Retina (tissue), 1 donor: ENCODE data around the gene MARCO.
"Not testable (repeated sequence)": the region's sequence is repeated elsewhere in the genome, so short reads cannot be mapped to it uniquely, and the experiment has no call there.

Source experiments
- DNase-seq: peaks from one replicate; pipeline ENCODE4 v3.0.0-alpha.2; 2016

MARCO gene

GRCh38 chr2:119009110-119009509 lies 67.1 kb downstream of the MARCO start:
- DNase-seq = no peak

- DNase-seq = no peak
These were observed 68.3 kb downstream of the MARCO start for GRCh38 chr2:119010336-119010735.

- DNase-seq = peak; percentile 79
These were observed 69.3 kb downstream of the MARCO start for GRCh38 chr2:119011162-119011909.

- DNase-seq = no peak
These were observed 69.9 kb downstream of the MARCO start for GRCh38 chr2:119011910-119012209.

- DNase-seq = no peak
These were observed 70.6 kb downstream of the MARCO start for GRCh38 chr2:119012345-119013301.

GRCh38 chr2:119013671-119014070 lies 71.7 kb downstream of the MARCO start:
- DNase-seq = no peak

- no peak for DNase-seq
These were observed 73.9 kb downstream of the MARCO start for GRCh38 chr2:119015845-119016244.

- no peak for DNase-seq
These were observed 77.5 kb downstream of the MARCO start for GRCh38 chr2:119019521-119019920.

- DNase-seq = no peak
These were observed 80.7 kb downstream of the MARCO start for GRCh38 chr2:119022678-119023077.

- no peak for DNase-seq
These were observed 81.5 kb downstream of the MARCO start for GRCh38 chr2:119023534-119023933.

- no peak for DNase-seq
These were observed 82.2 kb downstream of the MARCO start for GRCh38 chr2:119024152-119024551.

- DNase-seq = no peak
These were observed 82.6 kb downstream of the MARCO start for GRCh38 chr2:119024568-119024967.

- no peak for DNase-seq
These were observed 83.0 kb downstream of the MARCO start for GRCh38 chr2:119025013-119025412.

- DNase-seq = no peak
These were observed 83.9 kb downstream of the MARCO start for GRCh38 chr2:119025762-119026351.

GRCh38 chr2:119026890-119027289 lies 84.9 kb downstream of the MARCO start:
- no peak for DNase-seq

- no peak for DNase-seq
These were observed 86.6 kb downstream of the MARCO start for GRCh38 chr2:119028327-119029174.

- no peak for DNase-seq
These were observed 87.3 kb downstream of the MARCO start for GRCh38 chr2:119029297-119029696.

- not testable (repeated sequence) for DNase-seq
These were observed 95.9 kb downstream of the MARCO start for GRCh38 chr2:119037922-119038321.

GRCh38 chr2:119040730-119041129 lies 98.7 kb downstream of the MARCO start:
- no peak for DNase-seq
